IPS DF 6.9 (cell line): ENCODE measurements around the gene NRXN3.

ENCODE experiments used
- DNase-seq: peaks from one replicate; pipeline ENCODE4 v3.0.0-alpha.2; 2013; ENCODE audit warnings: low read depth, low spot score
- H3K27ac ChIP-seq: one replicate; pipeline ENCODE4 v1.5.1; 2013; ENCODE audit warnings: low read length, control low read depth
- H3K27me3 ChIP-seq: 2 replicates; pipeline ENCODE4 v1.6.1; 2013; ENCODE audit warnings: mild to moderate bottlenecking, low read length; ENCODE audit not compliant: control insufficient read depth, insufficient read depth
- H3K36me3 ChIP-seq: 2 replicates; pipeline ENCODE4 v1.6.1; 2013; ENCODE audit warnings: low read length; ENCODE audit not compliant: control insufficient read depth, insufficient read depth
- H3K4me1 ChIP-seq: 2 replicates; pipeline ENCODE4 v1.6.1; 2013; ENCODE audit warnings: low read length; ENCODE audit not compliant: control insufficient read depth, insufficient read depth
- H3K4me3 ChIP-seq: 2 replicates; pipeline ENCODE4 v1.5.1; 2013; ENCODE audit warnings: mild to moderate bottlenecking, low read length
- H3K9me3 ChIP-seq: 2 replicates; pipeline ENCODE4 v1.6.1; 2013; ENCODE audit warnings: low read length, inconsistent platforms; ENCODE audit not compliant: control insufficient read depth, insufficient read depth
- WGBS: extraction: QIAGEN DNeasy Blood & Tissue Kit; methylation state at CpG from one replicate; pipeline ENCODE4 v1.1.7; 2013; ENCODE audit warnings: mixed read lengths, missing lambda C conversion rate; ENCODE audit not compliant: insufficient read length, insufficient coverage; 5-methylcytosine and 5-hydroxymethylcytosine counted together

The NRXN3 gene

GRCh38 chr14:79167957-79168356 lies 997.8 kb downstream of the NRXN3 start:
- WGBS: no CpG with 5 or more reads among the region's 1 CpG
- Histone ChIP-seq H3K9me3 (no peaks in the 10 kb centered on the region), H3K4me3 (no peak overlapping the region), H3K36me3 (no peaks in the 10 kb centered on the region), H3K27ac (no peak overlapping the region), H3K4me1 (no peaks in the 10 kb centered on the region), H3K27me3 (no peaks in the 10 kb centered on the region)
- DNase-seq: no peak

GRCh38 chr14:79175671-79176070 lies 1005.5 kb downstream of the NRXN3 start:
- no peaks in the 10 kb centered on the region for H3K27me3 ChIP-seq
- no peaks in the 10 kb centered on the region for H3K4me1 ChIP-seq
- no peaks in the 10 kb centered on the region for H3K9me3 ChIP-seq
- H3K27ac ChIP-seq: no peak overlapping the region
- H3K4me3 ChIP-seq: no peak overlapping the region
- WGBS: no CpG with 5 or more reads among the region's 5 CpGs
- DNase-seq: no peak
- H3K36me3 ChIP-seq: no peaks in the 10 kb centered on the region

GRCh38 chr14:79177106-79177505 lies 1006.9 kb downstream of the NRXN3 start:
- H3K27me3 ChIP-seq: no peaks in the 10 kb centered on the region
- no peak for DNase-seq
- no CpG with 5 or more reads among the region's 4 CpGs for WGBS

GRCh38 chr14:79178719-79179118 lies 1008.5 kb downstream of the NRXN3 start:
- Histone ChIP-seq H3K36me3 (no peaks in the 10 kb centered on the region), H3K4me3 (no peak overlapping the region), H3K27ac (no peak overlapping the region), H3K27me3 (no peaks in the 10 kb centered on the region), H3K4me1 (no peaks in the 10 kb centered on the region), H3K9me3 (no peaks in the 10 kb centered on the region)
- no peak for DNase-seq

More at GRCh38 chr14:79177106-79177505, 1006.9 kb downstream of the NRXN3 start:
- Histone ChIP-seq H3K9me3 (no peaks in the 10 kb centered on the region), H3K36me3 (no peaks in the 10 kb centered on the region), H3K4me3 (no peak overlapping the region), H3K27ac (no peak overlapping the region), H3K4me1 (no peaks in the 10 kb centered on the region)

- Histone ChIP-seq H3K4me1 (no peaks in the 10 kb centered on the region), H3K36me3 (no peaks in the 10 kb centered on the region), H3K27me3 (no peaks in the 10 kb centered on the region), H3K9me3 (no peaks in the 10 kb centered on the region), H3K27ac (no peak overlapping the region), H3K4me3 (no peak overlapping the region)
- WGBS: no CpG with 5 or more reads among the region's 4 CpGs
- DNase-seq: no peak
These were observed 1009.8 kb downstream of the NRXN3 start for GRCh38 chr14:79179985-79180384.

- no CpG with 5 or more reads among the region's 4 CpGs for WGBS
- no peaks in the 10 kb centered on the region for H3K36me3 ChIP-seq
- H3K27ac ChIP-seq: no peak overlapping the region
- H3K27me3 ChIP-seq: no peaks in the 10 kb centered on the region
- no peaks in the 10 kb centered on the region for H3K4me1 ChIP-seq
- no peaks in the 10 kb centered on the region for H3K9me3 ChIP-seq
- H3K4me3 ChIP-seq: no peak overlapping the region
- DNase-seq: no peak
These were observed 1010.5 kb downstream of the NRXN3 start for GRCh38 chr14:79180656-79181055.

GRCh38 chr14:79186523-79186922 lies 1016.4 kb downstream of the NRXN3 start:
- H3K4me3 ChIP-seq: no peak overlapping the region
- H3K36me3 ChIP-seq: no peaks in the 10 kb centered on the region
- WGBS: no CpG with 5 or more reads among the region's 3 CpGs
- H3K27me3 ChIP-seq: no peaks in the 10 kb centered on the region
- no peak overlapping the region for H3K27ac ChIP-seq
- H3K9me3 ChIP-seq: no peaks in the 10 kb centered on the region
- no peak for DNase-seq
- H3K4me1 ChIP-seq: no peaks in the 10 kb centered on the region

- Histone ChIP-seq H3K4me3 (no peak overlapping the region), H3K36me3 (no peaks in the 10 kb centered on the region), H3K9me3 (no peaks in the 10 kb centered on the region), H3K4me1 (no peaks in the 10 kb centered on the region), H3K27ac (no peak overlapping the region), H3K27me3 (no peaks in the 10 kb centered on the region)
- no CpG with 5 or more reads among the region's 5 CpGs for WGBS
- DNase-seq: no peak
These were observed 1023.7 kb downstream of the NRXN3 start for GRCh38 chr14:79193689-79194477.

GRCh38 chr14:79196216-79196615 lies 1026.0 kb downstream of the NRXN3 start:
- no peak for DNase-seq
- no peak overlapping the region for H3K4me3 ChIP-seq
- H3K9me3 ChIP-seq: no peaks in the 10 kb centered on the region
- WGBS: no CpG with 5 or more reads among the region's 1 CpG
- no peaks in the 10 kb centered on the region for H3K36me3 ChIP-seq
- no peak overlapping the region for H3K27ac ChIP-seq
- H3K27me3 ChIP-seq: no peaks in the 10 kb centered on the region
- no peaks in the 10 kb centered on the region for H3K4me1 ChIP-seq

- Histone ChIP-seq H3K36me3 (no peaks in the 10 kb centered on the region), H3K27ac (no peak overlapping the region), H3K27me3 (no peaks in the 10 kb centered on the region), H3K4me1 (no peaks in the 10 kb centered on the region), H3K4me3 (no peak overlapping the region), H3K9me3 (no peaks in the 10 kb centered on the region)
- WGBS: no CpG with 5 or more reads among the region's 6 CpGs
- DNase-seq: no peak
These were observed 1027.3 kb downstream of the NRXN3 start for GRCh38 chr14:79197516-79197915.

- no peaks in the 10 kb centered on the region for H3K4me1 ChIP-seq
- WGBS: 100% methylated on average over 1 of the region's 4 CpGs
These were observed 1029.0 kb downstream of the NRXN3 start for GRCh38 chr14:79199217-79199616.

More at GRCh38 chr14:79199217-79199616, 1029.0 kb downstream of the NRXN3 start:
- no peak for DNase-seq
- Histone ChIP-seq H3K27me3 (no peaks in the 10 kb centered on the region), H3K36me3 (no peaks in the 10 kb centered on the region), H3K27ac (no peak overlapping the region), H3K4me3 (no peak overlapping the region), H3K9me3 (no peaks in the 10 kb centered on the region)
